DND-41 (cell line): ENCODE measurements around the gene FAM13A.

Experiments
- ATAC-seq: fragments of 200-7000 bp; cut with Tn5 transposase; 3 replicates; pipeline ENCODE4 v1.9.1; 2021; ENCODE audit warnings: low read depth; ENCODE audit not compliant: insufficient read depth
- DNase-seq: peaks from one replicate; pipeline ENCODE4 v3.0.0-alpha.2; 2020
- H2AFZ ChIP-seq: 2 replicates; pipeline ENCODE4 v1.6.0; 2012; ENCODE audit warnings: low read depth, low read length
- H3K27ac ChIP-seq: 2 replicates; pipeline ENCODE4 v1.5.1; 2012; ENCODE audit warnings: low read length, inconsistent platforms
- H3K27me3 ChIP-seq: fragments of 200-600 bp; sonication (generic); 2 replicates; pipeline ENCODE4 v1.6.0; 2012; ENCODE audit warnings: low read length, mild to moderate bottlenecking, inconsistent platforms; ENCODE audit not compliant: insufficient read depth, poor library complexity
- H3K36me3 ChIP-seq: 2 replicates; pipeline ENCODE4 v1.5.1; 2012; ENCODE audit warnings: low read length, inconsistent platforms; ENCODE audit not compliant: insufficient read depth
- H3K4me1 ChIP-seq: 2 replicates; pipeline ENCODE4 v1.5.1; 2012; ENCODE audit warnings: mild to moderate bottlenecking, low read length; ENCODE audit not compliant: insufficient read depth
- H3K4me2 ChIP-seq: 2 replicates; pipeline ENCODE4 v1.6.0; 2012; ENCODE audit warnings: mild to moderate bottlenecking, moderate library complexity, low read length, inconsistent platforms; ENCODE audit not compliant: insufficient read depth
- H3K4me3 ChIP-seq, 2 experiments: fragments of 200-600 bp in 1 of 2; shearing (Covaris generic) in 1 of 2; 2 replicates each; pipeline ENCODE4 v1.5.1; 2012 to 2016; ENCODE audit warnings: inconsistent platforms in 2 of 2, low read length in 2 of 2, mild to moderate bottlenecking in 2 of 2, low read depth in 1 of 2, moderate library complexity in 1 of 2
- H3K79me2 ChIP-seq: 2 replicates; pipeline ENCODE4 v1.6.0; 2012; ENCODE audit warnings: low read length, inconsistent platforms; ENCODE audit not compliant: insufficient read depth
- H3K9ac ChIP-seq: 2 replicates; pipeline ENCODE4 v1.6.0; 2012; ENCODE audit warnings: low read depth, mild to moderate bottlenecking, inconsistent platforms, low read length, moderate library complexity
- H3K9me3 ChIP-seq: 2 replicates; pipeline ENCODE4 v1.5.1; 2012; ENCODE audit warnings: low read length, moderate library complexity, mild to moderate bottlenecking, inconsistent platforms; ENCODE audit not compliant: insufficient read depth, severe bottlenecking
- H4K20me1 ChIP-seq: 2 replicates; pipeline ENCODE4 v1.6.0; 2012; ENCODE audit warnings: low read length; ENCODE audit not compliant: insufficient read depth
- EZH2 ChIP-seq: IDR thresholded peaks from 3 replicates; pipeline ENCODE4 v1.6.1; 2012; ENCODE audit warnings: borderline replicate concordance, low read depth, mild to moderate bottlenecking, moderate library complexity, low read length, inconsistent platforms; ENCODE audit not compliant: severe bottlenecking
- TF ChIP-seq, protein P1 (sequence below): IDR thresholded peaks from 2 replicates; pipeline ENCODE4 v1.5.1; 2012; ENCODE audit warnings: borderline replicate concordance, low read length, moderate library complexity, mild to moderate bottlenecking; ENCODE audit not compliant: poor library complexity, severe bottlenecking; ENCODE audit errors: extremely low read depth

The FAM13A gene

DNA sequence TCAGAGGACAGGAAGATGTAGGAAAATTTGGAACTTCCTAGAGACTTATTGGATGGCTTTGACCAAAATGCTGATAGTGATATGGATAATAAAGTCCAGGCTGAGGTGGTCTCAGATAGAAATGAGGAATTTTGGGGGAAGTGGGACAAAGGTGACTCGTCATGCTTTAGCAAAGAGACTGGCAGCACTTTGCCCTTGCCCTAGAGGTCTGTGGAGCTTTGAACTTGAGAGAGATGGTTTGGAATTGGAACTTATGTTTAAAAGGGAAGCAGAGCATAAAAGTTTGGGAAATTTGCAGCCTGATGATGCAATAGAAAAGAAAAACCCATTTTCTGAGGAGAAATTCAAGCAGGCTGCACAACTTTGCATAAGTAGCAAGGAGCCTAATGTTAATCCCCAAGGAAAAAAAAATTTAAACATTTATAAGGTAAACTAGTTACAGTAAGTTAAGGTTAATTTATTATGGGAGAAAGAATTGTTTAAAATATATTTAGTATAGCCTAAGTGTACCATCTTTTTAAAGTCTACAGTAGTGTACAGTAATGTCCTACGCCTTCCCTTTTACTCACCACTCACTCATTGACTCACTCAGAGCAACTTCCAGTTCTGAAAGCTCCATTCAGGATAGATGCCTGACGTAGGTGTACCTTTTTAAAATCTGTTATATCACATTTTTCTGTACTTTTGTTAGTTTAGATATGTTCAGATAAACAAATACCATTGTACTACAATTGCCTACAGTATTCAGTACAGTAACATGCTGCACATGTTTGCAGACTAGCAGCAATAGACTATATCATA is 101.2 kb downstream of the FAM13A start:
- Histone ChIP-seq H3K4me1 (no peaks in the 10 kb centered on the region), H3K27me3 (no peaks in the 10 kb centered on the region), H3K27ac (no peak overlapping the region), H3K9me3 (no peaks in the 10 kb centered on the region), H3K4me2 (no peak overlapping the region), H4K20me1 (no peaks in the 10 kb centered on the region), H2AFZ (no peak overlapping the region), H3K4me3 (no peak overlapping the region), H3K79me2 (no peaks in the 10 kb centered on the region), H3K9ac (no peak overlapping the region), H3K36me3 (no peaks in the 10 kb centered on the region)
- DNase-seq (no peak), ATAC-seq (no peak)
- TF ChIP-seq, protein P1, sequence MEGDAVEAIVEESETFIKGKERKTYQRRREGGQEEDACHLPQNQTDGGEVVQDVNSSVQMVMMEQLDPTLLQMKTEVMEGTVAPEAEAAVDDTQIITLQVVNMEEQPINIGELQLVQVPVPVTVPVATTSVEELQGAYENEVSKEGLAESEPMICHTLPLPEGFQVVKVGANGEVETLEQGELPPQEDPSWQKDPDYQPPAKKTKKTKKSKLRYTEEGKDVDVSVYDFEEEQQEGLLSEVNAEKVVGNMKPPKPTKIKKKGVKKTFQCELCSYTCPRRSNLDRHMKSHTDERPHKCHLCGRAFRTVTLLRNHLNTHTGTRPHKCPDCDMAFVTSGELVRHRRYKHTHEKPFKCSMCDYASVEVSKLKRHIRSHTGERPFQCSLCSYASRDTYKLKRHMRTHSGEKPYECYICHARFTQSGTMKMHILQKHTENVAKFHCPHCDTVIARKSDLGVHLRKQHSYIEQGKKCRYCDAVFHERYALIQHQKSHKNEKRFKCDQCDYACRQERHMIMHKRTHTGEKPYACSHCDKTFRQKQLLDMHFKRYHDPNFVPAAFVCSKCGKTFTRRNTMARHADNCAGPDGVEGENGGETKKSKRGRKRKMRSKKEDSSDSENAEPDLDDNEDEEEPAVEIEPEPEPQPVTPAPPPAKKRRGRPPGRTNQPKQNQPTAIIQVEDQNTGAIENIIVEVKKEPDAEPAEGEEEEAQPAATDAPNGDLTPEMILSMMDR, result no peak
- no peak for TF ChIP-seq EZH2

DNA sequence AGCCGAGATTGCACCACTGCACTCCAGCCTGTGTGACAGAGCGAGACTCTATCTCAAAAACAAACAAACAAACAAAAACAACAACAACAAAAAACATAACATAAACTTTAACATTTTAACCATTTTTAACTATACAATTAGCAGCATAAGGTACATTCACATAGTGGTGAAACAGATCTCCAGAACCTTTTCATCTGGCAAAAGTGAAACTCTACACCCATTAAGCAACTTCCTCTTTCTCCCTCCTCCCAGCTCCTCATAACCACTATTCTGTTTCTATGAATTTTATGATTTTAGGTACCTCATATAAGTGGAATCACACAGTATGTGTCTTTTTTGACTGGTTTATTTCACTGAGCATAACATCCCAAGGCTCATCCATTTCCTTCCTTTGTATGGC is 103.6 kb downstream of the FAM13A start:
- Histone ChIP-seq H3K4me1 (no peaks in the 10 kb centered on the region), H3K9ac (no peak overlapping the region), H4K20me1 (no peaks in the 10 kb centered on the region), H3K9me3 (no peaks in the 10 kb centered on the region), H3K4me2 (no peak overlapping the region), H3K4me3 (no peak overlapping the region), H3K79me2 (no peaks in the 10 kb centered on the region), H2AFZ (no peak overlapping the region), H3K36me3 (no peaks in the 10 kb centered on the region), H3K27ac (no peak overlapping the region), H3K27me3 (no peaks in the 10 kb centered on the region)
- ATAC-seq, result no peak
- TF ChIP-seq, protein P1, result no peak
- no peak for TF ChIP-seq EZH2
- DNase-seq, result no peak

GRCh38 chr4:88952081-88952480 is 104.9 kb downstream of the FAM13A start:
- ATAC-seq (no peak), DNase-seq (no peak)
- Histone ChIP-seq H3K9me3 (no peaks in the 10 kb centered on the region), H3K4me1 (no peaks in the 10 kb centered on the region), H2AFZ (no peak overlapping the region), H3K9ac (no peak overlapping the region), H3K27ac (no peak overlapping the region), H3K36me3 (no peaks in the 10 kb centered on the region), H3K4me2 (no peak overlapping the region), H3K4me3 (no peak overlapping the region), H4K20me1 (no peaks in the 10 kb centered on the region), H3K27me3 (no peaks in the 10 kb centered on the region), H3K79me2 (no peaks in the 10 kb centered on the region)
- TF ChIP-seq EZH2, result no peak
- TF ChIP-seq, protein P1, result no peak

GRCh38 chr4:88949605-88950004 is 107.4 kb downstream of the FAM13A start:
- no peak overlapping the region for H3K4me2 ChIP-seq
- H2AFZ ChIP-seq, result no peak overlapping the region
- DNase-seq (no peak), ATAC-seq (no peak)
- H3K79me2 ChIP-seq, result no peaks in the 10 kb centered on the region
- no peaks in the 10 kb centered on the region for H3K4me1 ChIP-seq
- H3K27ac ChIP-seq, result no peak overlapping the region
- H3K4me3 ChIP-seq, result no peak overlapping the region
- H3K27me3 ChIP-seq, result no peaks in the 10 kb centered on the region
- TF ChIP-seq, protein P1, result no peak
- TF ChIP-seq EZH2, result no peak
- no peak overlapping the region for H3K9ac ChIP-seq
- H3K36me3 ChIP-seq, result no peaks in the 10 kb centered on the region
- H4K20me1 ChIP-seq, result no peaks in the 10 kb centered on the region
- H3K9me3 ChIP-seq, result no peaks in the 10 kb centered on the region
